Esophagus squamous epithelium (tissue), 4 donors: Measurements from ENCODE around the gene MRM2.

Experiments used
- POLR2A ChIP-seq, 4 donors: fragments of 450-650 bp; IDR thresholded peaks; one replicate each; pipeline ENCODE4 v1.6.1; 2017; ENCODE audit warnings: antibody characterized with exemption in 4 of 4, mild to moderate bottlenecking in 4 of 4, moderate library complexity in 3 of 4
- TF ChIP-seq, protein P1 (sequence below), 6 experiments: fragments of 450-650 bp in 4 of 6; fragments of 200-600 bp in 2 of 6; sonication (generic) in 2 of 6; IDR thresholded peaks; one replicate each; pipeline ENCODE4 v1.5.1; 2016 to 2019; ENCODE audit warnings: antibody characterized with exemption in 6 of 6, mild to moderate bottlenecking in 4 of 6, moderate library complexity in 4 of 6

DNA sequence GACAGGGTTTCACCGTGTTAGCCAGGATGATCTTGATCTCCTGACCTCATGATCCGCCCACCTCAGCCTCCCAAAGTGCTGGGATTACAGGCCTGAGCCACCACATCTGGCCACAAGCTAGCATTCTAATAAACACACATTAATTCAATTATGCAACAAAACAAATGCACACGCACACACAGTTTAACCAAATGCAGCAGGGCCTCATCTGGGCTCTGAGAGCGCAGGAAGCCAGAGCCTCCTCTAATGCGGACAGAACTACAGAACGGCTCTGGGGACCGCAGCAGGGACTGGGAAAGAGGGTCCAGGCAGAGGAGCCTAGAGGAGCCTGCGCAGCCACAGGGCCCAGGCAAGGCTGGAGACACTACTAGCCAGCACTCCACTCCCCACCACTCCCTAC is 13.1 kb downstream of the MRM2 start:
- TF ChIP-seq, protein P1, sequence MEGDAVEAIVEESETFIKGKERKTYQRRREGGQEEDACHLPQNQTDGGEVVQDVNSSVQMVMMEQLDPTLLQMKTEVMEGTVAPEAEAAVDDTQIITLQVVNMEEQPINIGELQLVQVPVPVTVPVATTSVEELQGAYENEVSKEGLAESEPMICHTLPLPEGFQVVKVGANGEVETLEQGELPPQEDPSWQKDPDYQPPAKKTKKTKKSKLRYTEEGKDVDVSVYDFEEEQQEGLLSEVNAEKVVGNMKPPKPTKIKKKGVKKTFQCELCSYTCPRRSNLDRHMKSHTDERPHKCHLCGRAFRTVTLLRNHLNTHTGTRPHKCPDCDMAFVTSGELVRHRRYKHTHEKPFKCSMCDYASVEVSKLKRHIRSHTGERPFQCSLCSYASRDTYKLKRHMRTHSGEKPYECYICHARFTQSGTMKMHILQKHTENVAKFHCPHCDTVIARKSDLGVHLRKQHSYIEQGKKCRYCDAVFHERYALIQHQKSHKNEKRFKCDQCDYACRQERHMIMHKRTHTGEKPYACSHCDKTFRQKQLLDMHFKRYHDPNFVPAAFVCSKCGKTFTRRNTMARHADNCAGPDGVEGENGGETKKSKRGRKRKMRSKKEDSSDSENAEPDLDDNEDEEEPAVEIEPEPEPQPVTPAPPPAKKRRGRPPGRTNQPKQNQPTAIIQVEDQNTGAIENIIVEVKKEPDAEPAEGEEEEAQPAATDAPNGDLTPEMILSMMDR (IDR thresholded peaks at IDR 0.05): no peak
- no peak for TF ChIP-seq POLR2A (IDR thresholded peaks at IDR 0.05)
